ENCODE results near the gene ATXN1. TPM values are rescaled to one million over a fixed set of nuclear protein-coding genes. Genes with fewer than 3 reads are reported as not detected.

ATXN1 gene
- total RNA-seq, 2 experiments from 2014 or later, result 83.1 to 89.4 TPM

GRCh38 chr6:16681260-16681873 is 79.9 kb downstream of the ATXN1 start:
- ChIA-PET CTCF (interaction anchor here (0.6 to 1.1 kb wide), 2 partner anchors 50 to 169 kb away, joined by 3 to 6 read pairs; no protein-coding TSS in a partner anchor), POLR2A (interaction anchor here (0.7 to 3.2 kb wide), 2 partner anchors 10 to 81 kb away, joined by 3 to 11 read pairs; partner anchors contain the start of gene ATXN1)
- Mint-ChIP-seq H3K4me1 (peaks cover 52% of the 10 kb centered on the region), H3K9me3 (no peaks in the 10 kb centered on the region), H3K27ac (no peak overlapping the region), H3K27me3 (no peaks in the 10 kb centered on the region), H3K4me3 (no peak overlapping the region), H3K36me3 (ENCODE audit: low read depth) (peaks cover 61% of the 10 kb centered on the region)
- DNase-seq, result no peak

GRCh38 chr6:16679050-16679449 is 82.2 kb downstream of the ATXN1 start:
- H3K4me1 Mint-ChIP-seq, result peaks cover 49% of the 10 kb centered on the region
- no peak overlapping the region for H3K27ac Mint-ChIP-seq
- DNase-seq, result no peak
- H3K27me3 Mint-ChIP-seq, result no peaks in the 10 kb centered on the region
- ChIA-PET CTCF (interaction anchor here (0.6 kb wide), 1 partner anchor 168 kb away, joined by 3 read pairs; no protein-coding TSS in a partner anchor), POLR2A (no interaction called here)
- no peak overlapping the region for H3K4me3 Mint-ChIP-seq
- no peaks in the 10 kb centered on the region for H3K9me3 Mint-ChIP-seq
- H3K36me3 Mint-ChIP-seq (ENCODE audit: low read depth), result peaks cover 65% of the 10 kb centered on the region

- Mint-ChIP-seq H3K27ac (no peak overlapping the region), H3K4me1 (peaks cover 52% of the 10 kb centered on the region), H3K4me3 (no peak overlapping the region), H3K9me3 (no peaks in the 10 kb centered on the region), H3K36me3 (ENCODE audit: low read depth) (peaks cover 49% of the 10 kb centered on the region), H3K27me3 (no peaks in the 10 kb centered on the region)
- POLR2A ChIA-PET, result interaction anchor here (0.6 to 1.0 kb wide), 3 partner anchors 11 to 26 kb away, joined by 3 to 4 read pairs (median 3); no protein-coding TSS in a partner anchor
- DNase-seq, result no peak
- CTCF ChIA-PET, result no interaction called here
Measured at GRCh38 chr6:16677458-16677857, 83.8 kb downstream of the ATXN1 start.

GRCh38 chr6:16676978-16677377 is 84.3 kb downstream of the ATXN1 start:
- no peak for DNase-seq
- peak overlapping the region; percentile 26 for H3K27ac Mint-ChIP-seq
- H3K4me3 Mint-ChIP-seq, result peak overlapping the region; percentile 2
- H3K27me3 Mint-ChIP-seq, result no peaks in the 10 kb centered on the region
- ChIA-PET POLR2A (interaction anchor here (0.8 to 1.0 kb wide), 2 partner anchors 12 to 26 kb away, joined by 3 to 4 read pairs; no protein-coding TSS in a partner anchor), CTCF (no interaction called here)
- H3K4me1 Mint-ChIP-seq, result peaks cover 56% of the 10 kb centered on the region
- no peaks in the 10 kb centered on the region for H3K9me3 Mint-ChIP-seq
- peaks cover 49% of the 10 kb centered on the region for H3K36me3 Mint-ChIP-seq (ENCODE audit: low read depth)

- H3K27ac Mint-ChIP-seq, result no peak overlapping the region
- no peak for DNase-seq
- ChIA-PET POLR2A (no interaction called here), CTCF (no interaction called here)
- no peak overlapping the region for H3K4me3 Mint-ChIP-seq
- peaks cover 44% of the 10 kb centered on the region for H3K36me3 Mint-ChIP-seq (ENCODE audit: low read depth)
- H3K9me3 Mint-ChIP-seq, result no peaks in the 10 kb centered on the region
- peaks cover 58% of the 10 kb centered on the region for H3K4me1 Mint-ChIP-seq
- H3K27me3 Mint-ChIP-seq, result no peaks in the 10 kb centered on the region
Measured at GRCh38 chr6:16676376-16676775, 84.9 kb downstream of the ATXN1 start.

GRCh38 chr6:16674801-16675392 is 86.4 kb downstream of the ATXN1 start:
- DNase-seq, result no peak
- CTCF ChIA-PET, result interaction anchor here (0.6 to 1.4 kb wide), 4 partner anchors 20 to 163 kb away, joined by 3 to 5 read pairs (median 4); no protein-coding TSS in a partner anchor
- no peaks in the 10 kb centered on the region for H3K27me3 Mint-ChIP-seq

GRCh38 chr6:16673011-16673797 is 88.1 kb downstream of the ATXN1 start:
- CTCF ChIA-PET, result interaction anchor here (0.6 to 1.4 kb wide), 6 partner anchors 15 to 161 kb away, joined by 3 to 5 read pairs (median 4); partner anchors contain the start of gene ATXN1
- Mint-ChIP-seq H3K27ac (no peak overlapping the region), H3K4me1 (peaks cover 84% of the 10 kb centered on the region)

More at GRCh38 chr6:16674801-16675392, 86.4 kb downstream of the ATXN1 start:
- Mint-ChIP-seq H3K36me3 (ENCODE audit: low read depth) (peaks cover 37% of the 10 kb centered on the region), H3K9me3 (no peaks in the 10 kb centered on the region), H3K4me1 (peaks cover 71% of the 10 kb centered on the region), H3K4me3 (no peak overlapping the region), H3K27ac (peak overlapping the region; percentile 37)
- POLR2A ChIA-PET, result no interaction called here

GRCh38 chr6:16671302-16672289 is 89.7 kb downstream of the ATXN1 start:
- POLR2A ChIA-PET, result interaction anchor here (0.9 to 6.7 kb wide), 12 partner anchors 10 to 97 kb away, joined by 3 to 68 read pairs (median 4); partner anchors contain the start of gene ATXN1
- Mint-ChIP-seq H3K4me1 (peaks cover 83% of the 10 kb centered on the region), H3K27me3 (no peaks in the 10 kb centered on the region), H3K4me3 (no peak overlapping the region), H3K36me3 (ENCODE audit: low read depth) (peaks cover 42% of the 10 kb centered on the region), H3K9me3 (no peaks in the 10 kb centered on the region), H3K27ac (peak overlapping the region; percentile 96)
- CTCF ChIA-PET, result interaction anchor here (0.6 to 2.0 kb wide), 8 partner anchors 11 to 262 kb away, joined by 3 to 14 read pairs (median 3); partner anchors contain the start of gene ATXN1
- DNase-seq, result no peak

More at GRCh38 chr6:16673011-16673797, 88.1 kb downstream of the ATXN1 start:
- Mint-ChIP-seq H3K4me3 (no peak overlapping the region), H3K9me3 (no peaks in the 10 kb centered on the region), H3K36me3 (ENCODE audit: low read depth) (peaks cover 33% of the 10 kb centered on the region), H3K27me3 (no peaks in the 10 kb centered on the region)
- POLR2A ChIA-PET, result interaction anchor here (1.0 to 3.8 kb wide), 4 partner anchors 10 to 86 kb away, joined by 3 to 18 read pairs (median 4); no protein-coding TSS in a partner anchor
- no peak for DNase-seq

- ChIA-PET CTCF (interaction anchor here (0.7 to 2.0 kb wide), 7 partner anchors 12 to 97 kb away, joined by 3 to 14 read pairs (median 3); partner anchors contain the start of gene ATXN1), POLR2A (interaction anchor here (0.9 to 6.7 kb wide), 12 partner anchors 11 to 98 kb away, joined by 3 to 68 read pairs (median 4); partner anchors contain the start of gene ATXN1)
- H3K4me1 Mint-ChIP-seq, result peaks cover 81% of the 10 kb centered on the region
- no peak for DNase-seq
- peak overlapping the region; percentile 96 for H3K27ac Mint-ChIP-seq
- H3K9me3 Mint-ChIP-seq, result no peaks in the 10 kb centered on the region
- peak overlapping the region; percentile 60 for H3K4me3 Mint-ChIP-seq
- no peaks in the 10 kb centered on the region for H3K27me3 Mint-ChIP-seq
- H3K36me3 Mint-ChIP-seq (ENCODE audit: low read depth), result peaks cover 50% of the 10 kb centered on the region
Measured at GRCh38 chr6:16670617-16671051, 90.6 kb downstream of the ATXN1 start.

GRCh38 chr6:16670183-16670582 is 91.1 kb downstream of the ATXN1 start:
- peaks cover 51% of the 10 kb centered on the region for H3K36me3 Mint-ChIP-seq (ENCODE audit: low read depth)
- peak overlapping the region; percentile 60 for H3K4me3 Mint-ChIP-seq
- ChIA-PET POLR2A (interaction anchor here (1.1 to 6.7 kb wide), 10 partner anchors 11 to 99 kb away, joined by 3 to 68 read pairs (median 8); partner anchors contain the start of gene ATXN1), CTCF (interaction anchor here (0.7 to 2.0 kb wide), 3 partner anchors 13 to 92 kb away, joined by 3 to 14 read pairs (median 3); partner anchors contain the start of gene ATXN1)
- peak; percentile 29 for DNase-seq
- peak overlapping the region; percentile 96 for H3K27ac Mint-ChIP-seq
- H3K9me3 Mint-ChIP-seq, result no peaks in the 10 kb centered on the region
- H3K27me3 Mint-ChIP-seq, result no peaks in the 10 kb centered on the region
- H3K4me1 Mint-ChIP-seq, result peaks cover 79% of the 10 kb centered on the region

- Mint-ChIP-seq H3K4me3 (peak overlapping the region; percentile 55), H3K4me1 (peaks cover 72% of the 10 kb centered on the region), H3K27me3 (no peaks in the 10 kb centered on the region), H3K36me3 (ENCODE audit: low read depth) (peaks cover 49% of the 10 kb centered on the region), H3K9me3 (no peaks in the 10 kb centered on the region), H3K27ac (peak overlapping the region; percentile 96)
- peak; percentile 86 for DNase-seq
- POLR2A ChIA-PET, result interaction anchor here (1.0 to 6.7 kb wide), 15 partner anchors 11 to 255 kb away, joined by 3 to 68 read pairs (median 6); partner anchors contain the start of gene ATXN1
- CTCF ChIA-PET, result interaction anchor here (0.8 to 1.8 kb wide), 8 partner anchors 10 to 337 kb away, joined by 3 to 5 read pairs (median 4); partner anchors contain the start of gene ATXN1
Measured at GRCh38 chr6:16669227-16669626, 92.0 kb downstream of the ATXN1 start.
